GM12801 (cell line): ENCODE measurements around the gene PLG.
A peak's percentile ranks its signal among the peaks of the same experiment; 100 is the strongest.

Experiments used
- TF ChIP-seq, protein P1 (sequence below): IDR thresholded peaks from one replicate; pipeline ENCODE4 v1.5.1; 2011; ENCODE audit warnings: control low read depth; ENCODE audit not compliant: insufficient read length; ENCODE audit errors: extremely low read depth

PLG gene

DNA sequence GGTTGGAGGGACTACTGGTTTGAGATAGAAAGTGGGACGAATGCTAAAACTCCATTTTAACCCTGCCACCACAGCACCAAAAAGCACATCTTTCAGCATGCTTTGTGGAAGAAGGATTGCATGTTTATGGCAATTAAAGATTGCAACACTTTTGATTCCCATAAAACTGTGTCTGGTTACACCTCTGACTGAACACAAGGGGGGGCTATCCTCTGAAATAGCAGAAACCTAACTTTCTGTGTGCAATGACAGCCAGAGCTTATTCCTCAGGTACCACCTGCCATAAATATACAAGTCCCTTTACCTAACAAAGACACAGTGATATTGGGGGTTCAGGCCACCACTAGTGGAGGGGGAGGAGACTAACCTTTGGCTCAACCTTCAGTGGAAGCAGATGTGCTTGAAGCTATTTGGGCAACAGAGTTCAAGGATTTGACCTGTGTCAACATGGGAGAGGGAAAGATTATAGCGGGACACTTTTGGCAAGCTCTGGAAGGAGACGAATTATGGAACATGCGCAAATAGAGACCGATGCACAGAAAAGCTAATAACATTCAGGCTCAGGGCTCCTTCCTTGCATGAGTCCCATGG, 9.6 kb upstream of the PLG start:
- TF ChIP-seq, protein P1, sequence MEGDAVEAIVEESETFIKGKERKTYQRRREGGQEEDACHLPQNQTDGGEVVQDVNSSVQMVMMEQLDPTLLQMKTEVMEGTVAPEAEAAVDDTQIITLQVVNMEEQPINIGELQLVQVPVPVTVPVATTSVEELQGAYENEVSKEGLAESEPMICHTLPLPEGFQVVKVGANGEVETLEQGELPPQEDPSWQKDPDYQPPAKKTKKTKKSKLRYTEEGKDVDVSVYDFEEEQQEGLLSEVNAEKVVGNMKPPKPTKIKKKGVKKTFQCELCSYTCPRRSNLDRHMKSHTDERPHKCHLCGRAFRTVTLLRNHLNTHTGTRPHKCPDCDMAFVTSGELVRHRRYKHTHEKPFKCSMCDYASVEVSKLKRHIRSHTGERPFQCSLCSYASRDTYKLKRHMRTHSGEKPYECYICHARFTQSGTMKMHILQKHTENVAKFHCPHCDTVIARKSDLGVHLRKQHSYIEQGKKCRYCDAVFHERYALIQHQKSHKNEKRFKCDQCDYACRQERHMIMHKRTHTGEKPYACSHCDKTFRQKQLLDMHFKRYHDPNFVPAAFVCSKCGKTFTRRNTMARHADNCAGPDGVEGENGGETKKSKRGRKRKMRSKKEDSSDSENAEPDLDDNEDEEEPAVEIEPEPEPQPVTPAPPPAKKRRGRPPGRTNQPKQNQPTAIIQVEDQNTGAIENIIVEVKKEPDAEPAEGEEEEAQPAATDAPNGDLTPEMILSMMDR: no peak

DNA sequence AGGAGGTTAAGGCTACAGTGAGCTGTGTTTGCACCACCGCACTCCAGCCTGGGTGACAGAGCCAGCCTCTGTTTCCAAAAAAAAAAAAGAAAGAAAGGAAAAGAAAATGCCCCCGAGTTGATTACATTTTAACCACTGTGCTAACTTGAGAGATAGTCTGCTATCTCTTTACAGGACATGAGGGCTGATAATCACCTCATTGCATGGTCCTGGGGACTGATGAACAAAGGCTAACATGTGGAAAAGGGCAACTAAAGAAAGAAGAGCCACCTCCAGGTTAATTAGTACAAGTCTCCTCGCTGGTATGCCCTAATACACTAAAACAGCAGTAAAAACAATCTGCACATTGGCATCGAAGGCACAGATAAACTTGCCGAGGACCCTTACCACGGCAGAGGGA, 4.2 kb upstream of the PLG start:
- TF ChIP-seq, protein P1: no peak

DNA sequence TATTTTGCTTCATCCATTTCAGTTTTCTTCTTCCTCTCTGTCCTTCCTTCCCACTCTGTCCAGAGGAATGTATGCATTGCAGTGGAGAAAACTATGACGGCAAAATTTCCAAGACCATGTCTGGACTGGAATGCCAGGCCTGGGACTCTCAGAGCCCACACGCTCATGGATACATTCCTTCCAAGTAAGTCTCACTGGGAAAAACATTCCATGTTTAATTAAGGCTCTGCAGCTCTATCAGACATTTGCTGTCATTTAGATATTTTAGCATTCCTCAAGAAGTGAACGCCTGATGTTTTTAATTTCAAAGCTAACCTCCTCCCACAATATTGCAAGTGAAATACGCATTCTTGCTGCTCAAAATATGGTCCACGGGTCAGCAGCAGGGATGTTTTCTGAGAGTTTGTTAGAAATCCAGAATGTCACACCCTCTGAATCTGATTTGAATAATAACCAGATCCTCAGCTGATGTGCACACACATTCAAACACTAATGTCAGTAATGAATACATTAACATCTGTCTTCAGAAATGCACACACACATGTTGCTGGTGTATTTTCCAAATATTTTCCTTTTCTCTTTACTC, 12.8 kb downstream of the PLG start:
- TF ChIP-seq, protein P1: no peak

DNA sequence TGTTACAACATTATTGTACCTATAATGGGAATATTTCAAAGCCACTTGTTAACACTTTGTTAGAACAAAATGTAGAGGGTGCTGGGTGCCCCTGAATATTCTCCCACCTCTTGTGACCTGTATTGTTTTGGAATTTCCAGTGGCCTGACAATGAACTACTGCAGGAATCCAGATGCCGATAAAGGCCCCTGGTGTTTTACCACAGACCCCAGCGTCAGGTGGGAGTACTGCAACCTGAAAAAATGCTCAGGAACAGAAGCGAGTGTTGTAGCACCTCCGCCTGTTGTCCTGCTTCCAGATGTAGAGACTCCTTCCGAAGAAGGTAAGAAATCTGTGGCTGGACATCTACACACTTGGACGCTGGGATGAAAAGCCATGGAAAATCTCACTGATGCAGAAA, 28.9 kb downstream of the PLG start:
- TF ChIP-seq, protein P1: no peak

DNA sequence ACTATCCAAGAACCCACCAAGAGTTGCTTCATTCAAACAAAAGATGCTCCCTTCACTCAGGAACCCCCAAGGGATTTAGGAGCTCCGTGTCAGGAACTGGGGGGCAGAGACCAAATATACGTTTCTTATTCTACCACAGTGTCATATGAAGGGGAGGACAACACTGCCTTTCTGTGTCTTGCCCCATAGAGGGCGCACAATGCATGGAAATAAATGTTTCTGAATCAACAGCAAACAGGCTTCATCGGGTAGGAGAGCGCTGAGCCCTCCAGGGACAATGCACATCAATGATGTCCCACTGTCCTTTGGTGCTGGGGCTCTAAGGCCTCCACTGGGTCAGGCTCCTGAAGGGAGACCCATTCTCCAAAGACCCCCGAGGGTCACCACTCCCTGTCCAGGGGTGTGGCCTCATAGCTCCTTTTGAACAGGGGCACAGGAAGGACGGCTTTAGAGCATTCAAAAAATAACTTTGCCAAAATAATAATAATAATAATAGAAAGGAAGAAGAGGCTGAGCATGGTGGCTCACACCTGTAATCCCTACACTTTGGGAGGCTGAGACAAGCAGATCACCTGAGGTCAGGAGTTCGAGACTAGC, 31.1 kb downstream of the PLG start:
- TF ChIP-seq, protein P1: peak; percentile 22

DNA sequence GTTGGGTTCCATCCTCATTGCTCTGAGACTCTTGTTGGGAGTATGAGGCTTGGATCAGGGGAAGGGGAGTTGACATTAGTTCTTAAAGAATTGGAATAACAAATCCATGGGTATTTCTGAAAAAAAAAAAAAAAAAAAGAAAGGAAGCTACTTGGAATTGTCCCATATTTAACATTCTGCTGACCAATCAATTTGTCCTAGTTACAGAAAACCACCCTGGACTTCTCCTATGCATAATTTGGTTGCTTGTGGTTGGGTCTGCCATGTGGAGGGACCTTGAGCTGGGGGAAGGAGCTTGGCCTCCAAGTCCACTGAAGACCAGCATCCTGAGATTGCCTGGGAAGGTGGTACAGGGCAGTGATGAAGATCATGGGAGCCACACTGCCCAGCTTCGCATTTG, 32.6 kb downstream of the PLG start:
- TF ChIP-seq, protein P1: no peak

DNA sequence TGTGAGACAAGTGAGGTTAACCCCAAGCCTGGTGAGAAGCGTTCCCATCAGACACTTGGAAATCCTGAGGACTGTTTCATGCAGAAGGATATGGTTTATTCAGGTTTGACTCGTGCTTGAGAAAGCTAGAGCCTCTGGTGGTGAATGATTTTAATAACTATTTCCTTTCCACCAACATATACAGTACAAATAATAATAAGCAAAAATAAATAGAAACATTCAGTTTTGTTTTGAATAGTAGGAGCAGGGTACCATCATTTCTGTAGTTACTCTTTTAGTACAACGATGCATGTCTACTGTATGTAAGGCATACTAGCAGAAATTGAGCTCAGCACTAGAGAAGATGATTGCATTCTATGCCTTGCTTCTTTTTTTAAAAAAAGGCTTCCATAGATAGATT, 33.5 kb downstream of the PLG start:
- TF ChIP-seq, protein P1: no peak
